GM21619 (cell line): ENCODE data around the gene STK4.
"Not testable (repeated sequence)": the region's sequence is repeated elsewhere in the genome, so short reads cannot be mapped to it uniquely, and the experiment has no call there.

Experiments used
- ATAC-seq: cut with Tn5 transposase; IDR thresholded peaks from one replicate; pipeline ENCODE4 v1.9.1; 2021; ENCODE audit not compliant: unreplicated experiment

STK4 gene

GRCh38 chr20:45051204-45052060 is 85.1 kb downstream of the STK4 start:
- ATAC-seq: no peak

DNA sequence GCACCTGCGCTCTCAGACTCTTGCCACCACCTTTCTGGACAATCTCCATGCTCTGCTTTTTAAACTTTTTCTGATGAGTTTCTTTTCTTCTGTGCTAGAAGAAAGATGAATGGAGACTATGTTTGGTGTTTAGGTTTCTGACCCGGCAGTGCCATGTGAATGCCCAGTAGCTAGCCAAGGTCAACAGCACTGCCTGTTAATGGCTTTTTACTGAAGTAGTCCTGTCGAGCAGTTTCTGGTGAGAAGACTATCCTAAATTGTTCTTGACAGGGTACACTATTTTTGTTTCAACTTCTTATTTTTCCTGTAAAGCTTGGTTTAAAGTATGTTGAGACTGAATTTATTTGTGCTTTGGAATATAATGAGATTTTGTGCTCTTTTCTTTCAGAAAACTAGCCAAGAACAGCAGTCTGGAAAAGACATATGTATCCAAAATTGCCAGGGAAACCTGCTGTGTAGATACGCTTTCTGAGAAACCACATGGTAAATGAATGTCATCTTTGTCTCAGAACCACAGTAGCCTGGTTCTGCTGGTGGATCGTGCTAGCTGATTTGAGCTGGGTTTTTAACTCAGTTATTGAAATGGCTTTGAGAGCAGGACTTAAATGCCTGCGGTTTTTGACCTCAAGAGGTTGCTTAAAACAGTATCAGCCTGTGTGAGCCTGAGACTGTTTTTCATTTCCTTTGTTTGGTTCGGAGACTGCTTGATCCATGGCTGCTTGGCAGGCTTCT is 86.6 kb downstream of the STK4 start:
- no peak for ATAC-seq

- ATAC-seq: no peak
These were observed 87.4 kb downstream of the STK4 start for GRCh38 chr20:45053430-45054351.

DNA sequence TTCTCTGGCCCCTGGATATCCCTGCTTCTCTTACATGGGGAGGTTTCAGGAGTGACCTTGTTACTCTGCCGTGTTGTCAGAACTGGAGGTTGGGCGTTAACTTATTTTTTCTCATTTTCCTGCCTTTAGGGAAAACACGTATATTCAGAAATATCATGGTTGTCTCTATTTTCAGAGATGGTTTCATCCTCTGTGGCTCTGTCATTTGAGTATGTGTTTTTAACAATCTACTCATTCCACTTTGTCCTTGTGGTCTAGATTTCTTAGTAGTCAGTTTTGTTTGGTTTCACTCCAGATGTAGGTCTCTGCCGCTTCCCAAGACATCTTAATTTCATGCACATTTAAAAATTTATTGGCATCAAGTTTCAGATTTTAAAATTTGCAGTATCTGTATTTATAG is 88.7 kb downstream of the STK4 start:
- no peak for ATAC-seq

DNA sequence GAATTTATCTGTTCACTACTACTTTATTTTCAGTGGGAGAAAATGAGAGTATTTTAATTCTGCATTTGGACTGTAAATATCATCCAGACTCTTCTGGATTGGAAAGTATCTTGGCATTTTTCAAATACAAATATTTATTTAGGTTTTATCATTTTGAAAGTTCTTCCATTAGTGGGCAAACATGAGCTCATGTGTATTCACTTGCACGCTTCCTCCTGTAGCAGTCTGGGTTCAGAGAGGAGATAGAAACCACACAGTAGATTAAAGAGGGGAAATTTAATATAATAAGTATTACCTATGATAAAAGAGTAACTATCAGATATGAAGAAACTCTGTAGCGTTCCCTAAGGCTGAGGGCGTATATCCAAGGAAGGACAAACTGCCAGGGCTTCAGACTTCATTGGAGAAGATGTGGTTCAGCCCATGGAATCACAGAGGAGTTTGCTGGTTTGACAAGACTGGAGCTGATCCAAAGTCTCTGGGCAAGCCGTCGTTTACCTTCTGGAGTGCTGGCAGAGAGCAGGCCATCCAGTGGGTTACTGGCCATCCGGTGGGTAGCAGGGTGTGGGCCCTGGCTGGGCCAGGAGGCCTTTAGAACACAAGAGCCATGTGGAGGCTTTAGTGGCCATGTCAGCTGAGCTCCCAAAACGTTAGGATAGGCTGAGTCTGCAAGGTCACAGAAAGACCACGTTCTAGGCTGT is 90.3 kb downstream of the STK4 start:
- no peak for ATAC-seq

GRCh38 chr20:45058168-45058850 is 92.0 kb downstream of the STK4 start:
- no peak for ATAC-seq

DNA sequence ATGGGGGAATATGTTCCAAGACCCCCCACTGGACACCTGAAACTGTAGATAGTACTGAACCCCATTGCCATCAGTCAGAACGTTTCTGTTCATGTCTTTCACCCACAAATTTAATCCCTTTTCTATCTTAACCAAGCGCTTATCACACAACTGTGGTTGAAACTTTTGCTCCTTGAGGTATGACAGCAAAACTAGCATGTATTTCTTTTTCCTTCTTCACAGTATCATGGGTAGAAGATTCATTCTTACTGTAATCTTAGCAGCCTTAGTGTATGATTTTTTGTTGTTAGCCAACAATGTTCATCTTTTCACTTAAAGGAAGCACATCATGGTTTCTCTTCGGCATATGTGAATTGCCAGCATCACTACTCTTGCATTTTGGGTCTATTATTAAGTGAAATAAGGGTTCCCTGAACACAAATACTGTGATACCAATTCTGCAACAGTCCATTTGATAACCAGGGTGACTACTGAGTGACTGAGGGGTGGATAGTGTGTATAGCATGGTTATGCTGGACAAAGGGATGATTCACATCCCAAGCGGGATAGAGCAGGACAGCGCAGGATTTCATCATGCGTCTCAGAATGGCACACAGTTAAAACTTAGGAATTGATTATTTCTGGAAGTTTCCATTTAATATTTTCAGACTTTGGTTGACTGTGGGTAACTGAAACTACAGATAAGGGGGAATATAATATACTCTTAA is 92.9 kb downstream of the STK4 start:
- no peak for ATAC-seq

GRCh38 chr20:45060294-45060693 is 94.0 kb downstream of the STK4 start:
- ATAC-seq: no peak

- no peak for ATAC-seq
These were observed 94.9 kb downstream of the STK4 start for GRCh38 chr20:45061244-45061643.

DNA sequence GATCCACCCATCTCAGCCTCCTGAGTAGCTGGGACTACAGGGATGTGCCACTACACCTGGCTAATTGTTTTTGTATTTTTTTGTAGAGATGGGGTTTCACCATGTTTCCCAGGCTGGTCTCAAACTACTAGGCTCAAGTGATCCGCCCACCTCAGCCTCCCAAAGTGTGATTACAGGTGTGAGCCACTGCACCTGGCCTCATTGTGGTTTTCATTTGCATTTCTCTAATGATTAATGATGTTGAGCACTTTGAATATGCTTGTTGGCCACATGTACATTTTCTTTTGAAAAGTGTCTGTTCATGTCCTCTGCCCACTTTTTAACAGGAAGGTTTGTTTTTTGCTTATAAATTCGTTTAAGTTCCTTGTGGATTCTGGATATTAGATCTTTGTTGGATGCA is 96.8 kb downstream of the STK4 start:
- ATAC-seq: not testable (repeated sequence)

DNA sequence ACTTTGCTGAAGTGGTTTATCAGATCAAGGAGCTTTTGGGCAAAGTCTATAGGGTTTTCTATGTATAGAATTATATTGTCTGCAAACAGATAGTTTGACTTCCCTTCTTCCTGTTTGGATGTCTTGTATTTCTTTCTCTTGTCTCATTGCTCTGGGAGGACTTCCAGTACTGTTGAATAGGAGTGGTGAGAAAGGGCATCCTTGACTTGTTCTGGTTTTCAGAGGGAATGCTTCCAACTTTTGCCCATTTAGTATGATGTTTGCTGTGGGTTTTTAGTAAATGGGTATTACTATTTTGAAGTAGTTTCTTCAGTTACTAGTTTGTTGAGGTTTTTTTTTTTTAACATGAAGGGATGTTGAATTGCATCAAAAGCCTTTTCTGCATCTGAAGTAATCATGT is 98.5 kb downstream of the STK4 start:
- ATAC-seq: no peak

- ATAC-seq: no peak
These were observed 100.1 kb downstream of the STK4 start for GRCh38 chr20:45066372-45066771.

GRCh38 chr20:45067087-45067486 is 100.8 kb downstream of the STK4 start:
- no peak for ATAC-seq

DNA sequence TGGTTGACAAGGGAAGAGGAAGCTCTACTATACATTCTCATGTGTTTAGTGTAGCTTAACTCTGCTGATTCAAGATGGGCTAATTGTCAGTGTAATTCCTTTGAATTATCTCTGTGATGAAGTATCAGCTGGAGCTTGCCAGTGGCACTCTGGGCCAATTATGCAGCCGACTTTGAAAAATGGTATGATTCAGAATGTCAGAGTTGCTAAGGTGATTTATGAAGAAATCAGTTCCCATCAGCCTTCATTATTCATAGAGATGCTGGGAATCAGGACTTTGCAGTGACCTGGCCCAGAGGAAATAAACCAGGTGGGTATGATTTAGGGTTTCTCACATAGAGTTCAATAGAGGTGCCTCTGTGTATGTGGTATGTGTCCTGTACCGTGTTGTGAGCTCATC is 101.2 kb downstream of the STK4 start:
- no peak for ATAC-seq

DNA sequence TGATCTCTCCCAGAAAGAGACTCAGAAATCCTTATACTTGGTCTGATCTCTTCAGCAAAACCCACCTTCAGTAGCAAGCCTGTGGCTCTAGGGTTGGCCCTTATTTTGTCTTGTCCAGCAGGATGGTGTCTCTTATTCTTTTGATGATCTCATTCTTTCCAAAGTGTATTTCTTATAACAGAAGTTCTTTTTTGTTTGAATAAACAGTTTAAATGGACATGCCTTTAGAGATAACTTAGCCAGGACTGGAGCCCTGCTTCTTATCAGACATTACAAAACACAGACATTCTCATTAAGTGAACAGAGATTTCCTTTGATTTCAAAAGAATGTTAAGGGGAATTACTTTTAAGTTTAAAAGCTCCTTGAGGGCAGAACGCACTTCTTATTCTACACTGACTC is 102.9 kb downstream of the STK4 start:
- no peak for ATAC-seq

DNA sequence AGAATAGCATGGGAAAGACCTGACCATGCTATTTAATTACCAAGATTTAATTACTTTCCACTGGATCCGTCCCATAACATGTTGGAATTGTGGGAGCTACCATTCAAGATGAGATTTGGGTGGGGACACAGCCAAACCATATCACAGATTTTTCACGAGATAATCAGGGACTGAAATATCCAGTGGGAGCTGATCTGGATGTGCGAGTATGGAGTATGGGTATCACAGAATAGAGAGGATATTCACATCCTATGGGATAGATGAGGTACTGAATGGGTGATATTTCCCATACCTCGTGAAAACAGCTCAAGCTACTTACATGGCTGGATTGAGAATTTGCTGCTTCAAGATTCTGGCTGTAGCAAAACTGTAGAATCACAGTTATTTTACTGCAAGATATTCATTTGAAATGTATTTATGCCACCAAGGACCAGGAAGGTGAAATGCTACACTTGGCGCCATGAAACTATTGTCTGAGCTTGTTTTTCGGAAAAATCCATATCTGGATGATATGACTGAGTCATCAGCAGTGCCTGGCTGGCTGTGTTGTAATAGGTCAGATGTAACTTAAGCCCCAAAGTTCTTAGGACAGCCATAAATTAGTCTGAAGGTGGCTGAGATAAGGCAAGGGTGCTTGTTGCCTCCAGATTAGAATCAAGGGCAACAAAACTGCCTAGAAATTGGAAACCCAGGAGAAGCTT is 104.8 kb downstream of the STK4 start:
- ATAC-seq: no peak

DNA sequence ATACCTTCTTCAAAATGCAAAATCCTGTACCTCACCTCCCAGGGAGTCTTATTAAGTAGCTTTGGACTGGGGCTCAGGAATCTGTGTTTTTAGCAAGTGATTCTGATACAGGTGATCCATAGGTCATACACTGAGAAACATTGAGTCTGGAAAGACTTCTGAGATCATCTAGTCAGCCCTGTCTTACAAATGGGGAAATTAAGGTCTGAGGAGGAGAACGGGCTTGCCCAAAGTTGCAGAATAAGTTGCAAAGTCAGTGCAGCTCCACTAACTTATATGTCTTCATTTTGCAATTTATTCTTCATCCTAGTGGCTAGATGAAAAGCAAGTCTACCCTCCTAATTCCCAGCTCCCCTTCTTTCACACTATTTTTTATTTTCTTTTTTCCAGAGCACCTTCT is 105.8 kb downstream of the STK4 start:
- ATAC-seq: no peak

- ATAC-seq: no peak
These were observed 106.9 kb downstream of the STK4 start for GRCh38 chr20:45073221-45073620.

- no peak for ATAC-seq
These were observed 111.2 kb downstream of the STK4 start for GRCh38 chr20:45077559-45077958.
